Lung (tissue), 12 donors: Measurements from ENCODE around the gene GRK2. TPM values are rescaled to one million over a fixed set of nuclear protein-coding genes. Genes with fewer than 3 reads are reported as not detected.
A peak's percentile ranks its signal among the peaks of the same experiment; 100 is the strongest.

Experiments used
- ATAC-seq: fragments of 200-7000 bp; cut with Tn5 transposase; one replicate; pipeline ENCODE4 v1.9.1; 2020; ENCODE audit warnings: moderate number of reproducible peaks; ENCODE audit not compliant: insufficient read depth, low FRiP score
- DNase-seq, 3 donors: peaks; one replicate each; pipeline ENCODE4 v3.0.0-alpha.2; 2013 to 2017
- H3K27ac ChIP-seq, 2 donors: one replicate each; pipeline ENCODE4 v1.5.1; 2013; ENCODE audit warnings: mild to moderate bottlenecking in 2 of 2, moderate library complexity in 2 of 2, control low read depth in 1 of 2, inconsistent platforms in 1 of 2, low read depth in 1 of 2, low read length in 1 of 2
- H3K27me3 ChIP-seq, 3 donors: one replicate each; pipeline ENCODE4 v1.5.1; 2013; ENCODE audit warnings: low read length in 2 of 3; ENCODE audit not compliant: control insufficient read depth in 3 of 3, insufficient read depth in 3 of 3
- H3K36me3 ChIP-seq, 4 donors: one replicate each; pipeline ENCODE4 v1.5.1; 2013; ENCODE audit warnings: low read length in 4 of 4, mild to moderate bottlenecking in 1 of 4, moderate library complexity in 1 of 4; ENCODE audit not compliant: control insufficient read depth in 4 of 4, insufficient read depth in 4 of 4
- H3K4me1 ChIP-seq, 5 donors: one replicate each; pipeline ENCODE4 v1.5.1; 2013; ENCODE audit warnings: low read length in 5 of 5, mild to moderate bottlenecking in 2 of 5, moderate library complexity in 1 of 5; ENCODE audit not compliant: control insufficient read depth in 5 of 5, insufficient read depth in 5 of 5
- H3K4me3 ChIP-seq: one replicate; pipeline ENCODE4 v1.5.1; 2013; ENCODE audit warnings: mild to moderate bottlenecking, control low read depth, moderate library complexity
- H3K9ac ChIP-seq, 2 donors: one replicate each; pipeline ENCODE4 v1.5.1; 2013; ENCODE audit warnings: low read length in 2 of 2, control low read depth in 1 of 2; ENCODE audit not compliant: insufficient read depth in 1 of 2
- H3K9me3 ChIP-seq, 4 donors: one replicate each; pipeline ENCODE4 v1.5.1; 2013; ENCODE audit warnings: low read length in 3 of 4, mild to moderate bottlenecking in 1 of 4, moderate library complexity in 1 of 4; ENCODE audit not compliant: control insufficient read depth in 4 of 4, insufficient read depth in 3 of 4
- WGBS, 2 donors: extraction: QIAGEN DNeasy Blood & Tissue Kit; methylation state at CpG; one replicate each; pipeline ENCODE4 v1.1.7; 2013; 5-methylcytosine and 5-hydroxymethylcytosine counted together
- polyA plus RNA-seq, 2 donors: library from polyadenylated mRNA; stranded (reverse); fragments of 200-250 nt; gene quantifications; one replicate each; pipeline ENCODE4 v1.2.1, GENCODE V29; 2013
- total RNA-seq, 2 donors: library from RNA; depleted of rRNA in 1 of 2; stranded (reverse); fragments of >200 nt in 1 of 2; gene quantifications; one replicate each; pipeline ENCODE4 v1.2.1, GENCODE V29; 2014 to 2021
- TF ChIP-seq, protein P1 (sequence below): IDR thresholded peaks from 2 replicates; pipeline ENCODE4 v1.5.1; 2012; ENCODE audit warnings: mild to moderate bottlenecking; ENCODE audit errors: control extremely low read depth, extremely low read depth
- donor health status: control.
- donor health status: control.
- donor health status: Bipolar disorder and iron deficiency.
- donor health status: healthy.
- donor health status: DM: yes; HTN: yes; CAD: no.

Gene GRK2
- total and polyA plus RNA-seq, 4 donors, result 37.1 to 130 (median 97.5) TPM

DNA sequence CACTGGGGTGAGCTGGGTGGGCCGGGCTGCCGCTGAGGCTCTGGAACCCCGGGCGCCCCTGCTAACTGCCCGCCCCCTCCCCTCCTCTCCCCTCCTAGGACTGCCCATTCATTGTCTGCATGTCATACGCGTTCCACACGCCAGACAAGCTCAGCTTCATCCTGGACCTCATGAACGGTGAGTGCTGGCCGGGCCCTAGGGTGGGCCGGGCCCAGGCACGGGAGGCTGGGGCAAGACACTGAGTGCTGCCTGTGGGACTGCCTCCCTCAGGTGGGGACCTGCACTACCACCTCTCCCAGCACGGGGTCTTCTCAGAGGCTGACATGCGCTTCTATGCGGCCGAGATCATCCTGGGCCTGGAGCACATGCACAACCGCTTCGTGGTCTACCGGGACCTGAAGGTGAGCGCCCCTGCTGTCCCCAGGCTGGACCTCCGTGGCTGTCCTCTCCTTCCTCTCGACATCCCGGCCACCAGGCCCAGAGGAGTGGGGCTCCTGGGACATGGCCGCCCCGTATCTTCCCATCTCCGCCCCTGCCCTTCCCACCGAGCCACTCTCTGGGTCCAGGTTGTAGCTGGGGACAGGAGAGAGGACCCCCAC is 15.4 kb downstream of the GRK2 start:
- peaks cover 4 to 34% (median 16%) of the 10 kb centered on the region in 5 donors for H3K4me1 ChIP-seq
- H3K27ac ChIP-seq, result peak overlapping the region in 1 of 2 donors; percentile 28
- peaks cover 0 to 2% (median 0%) of the 10 kb centered on the region in 4 donors for H3K9me3 ChIP-seq
- 81 to 92% methylated on average over 27 of the region's 27 CpGs for WGBS, 2 donors
- H3K27me3 ChIP-seq, result no peaks in the 10 kb centered on the region
- peaks cover 0 to 75% (median 40%) of the 10 kb centered on the region in 4 donors for H3K36me3 ChIP-seq
- no peak for ATAC-seq
- DNase-seq, result no peak
- no peak overlapping the region for H3K4me3 ChIP-seq
- no peak overlapping the region for H3K9ac ChIP-seq
- TF ChIP-seq, protein P1, sequence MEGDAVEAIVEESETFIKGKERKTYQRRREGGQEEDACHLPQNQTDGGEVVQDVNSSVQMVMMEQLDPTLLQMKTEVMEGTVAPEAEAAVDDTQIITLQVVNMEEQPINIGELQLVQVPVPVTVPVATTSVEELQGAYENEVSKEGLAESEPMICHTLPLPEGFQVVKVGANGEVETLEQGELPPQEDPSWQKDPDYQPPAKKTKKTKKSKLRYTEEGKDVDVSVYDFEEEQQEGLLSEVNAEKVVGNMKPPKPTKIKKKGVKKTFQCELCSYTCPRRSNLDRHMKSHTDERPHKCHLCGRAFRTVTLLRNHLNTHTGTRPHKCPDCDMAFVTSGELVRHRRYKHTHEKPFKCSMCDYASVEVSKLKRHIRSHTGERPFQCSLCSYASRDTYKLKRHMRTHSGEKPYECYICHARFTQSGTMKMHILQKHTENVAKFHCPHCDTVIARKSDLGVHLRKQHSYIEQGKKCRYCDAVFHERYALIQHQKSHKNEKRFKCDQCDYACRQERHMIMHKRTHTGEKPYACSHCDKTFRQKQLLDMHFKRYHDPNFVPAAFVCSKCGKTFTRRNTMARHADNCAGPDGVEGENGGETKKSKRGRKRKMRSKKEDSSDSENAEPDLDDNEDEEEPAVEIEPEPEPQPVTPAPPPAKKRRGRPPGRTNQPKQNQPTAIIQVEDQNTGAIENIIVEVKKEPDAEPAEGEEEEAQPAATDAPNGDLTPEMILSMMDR, result no peak

- peak overlapping the region in 1 of 2 donors; percentile 78 for H3K27ac ChIP-seq
- ATAC-seq (no peak), DNase-seq (no peak)
- H3K9me3 ChIP-seq, result peaks cover 0 to 2% (median 0%) of the 10 kb centered on the region in 4 donors
- peaks cover 4 to 31% (median 11%) of the 10 kb centered on the region in 5 donors for H3K4me1 ChIP-seq
- WGBS, 2 donors, result 63 to 87% methylated on average over 20 of the region's 20 CpGs
- TF ChIP-seq, protein P1, result no peak
- no peaks in the 10 kb centered on the region for H3K27me3 ChIP-seq
- no peak overlapping the region for H3K9ac ChIP-seq
- peaks cover 0 to 78% (median 43%) of the 10 kb centered on the region in 4 donors for H3K36me3 ChIP-seq
- no peak overlapping the region for H3K4me3 ChIP-seq
These were observed 16.0 kb downstream of the GRK2 start for GRCh38 chr11:67282155-67282875.

GRCh38 chr11:67282876-67283371 is 16.7 kb downstream of the GRK2 start:
- H3K9me3 ChIP-seq, result peaks cover 0 to 2% (median 0%) of the 10 kb centered on the region in 4 donors
- 67 to 90% methylated on average over 11 of the region's 11 CpGs for WGBS, 2 donors
- H3K27me3 ChIP-seq, result no peaks in the 10 kb centered on the region
- H3K4me3 ChIP-seq, result no peak overlapping the region
- peaks cover 0 to 78% (median 44%) of the 10 kb centered on the region in 4 donors for H3K36me3 ChIP-seq
- DNase-seq, result no peak
- TF ChIP-seq, protein P1, result no peak
- H3K9ac ChIP-seq, result no peak overlapping the region
- H3K4me1 ChIP-seq, result peaks cover 3 to 28% (median 9%) of the 10 kb centered on the region in 5 donors
- H3K27ac ChIP-seq, result peak overlapping the region in 1 of 2 donors; percentile 78
- ATAC-seq, result no peak
